Mucosa of stomach (tissue), 1 donor: ENCODE data around the gene TSPY3.
"Not testable (repeated sequence)": the region's sequence is repeated elsewhere in the genome, so short reads cannot be mapped to it uniquely, and the experiment has no call there.

Experiments used
- H3K27me3 ChIP-seq: one replicate; pipeline ENCODE4 v1.7.0; 2013; ENCODE audit warnings: mild to moderate bottlenecking, low read length; ENCODE audit not compliant: control insufficient read depth, insufficient read depth
- H3K36me3 ChIP-seq: one replicate; pipeline ENCODE4 v1.7.0; 2013; ENCODE audit warnings: low read length; ENCODE audit not compliant: control insufficient read depth, insufficient read depth
- H3K4me1 ChIP-seq: one replicate; pipeline ENCODE4 v1.7.0; 2013; ENCODE audit warnings: mild to moderate bottlenecking, low read length; ENCODE audit not compliant: control insufficient read depth, insufficient read depth
- H3K4me3 ChIP-seq: one replicate; pipeline ENCODE4 v1.7.0; 2013; ENCODE audit warnings: low read length
- H3K9ac ChIP-seq: one replicate; pipeline ENCODE4 v1.7.0; 2013; ENCODE audit warnings: mild to moderate bottlenecking, low read length, moderate library complexity
- H3K9me3 ChIP-seq: one replicate; pipeline ENCODE4 v1.7.0; 2013; ENCODE audit warnings: mild to moderate bottlenecking, low read length, moderate library complexity; ENCODE audit not compliant: control insufficient read depth
- donor health status: Pancreatic carcinoma.

The TSPY3 gene

GRCh38 chrY:9398121-9398520 is at the start of gene TSPY3:
TSPY3 (plus strand) TSS chrY:9398421; CDS start chrY:9398467, 46 bp downstream.
- H3K4me3 ChIP-seq, H3K36me3 ChIP-seq, H3K9ac ChIP-seq, H3K4me1 ChIP-seq, H3K27me3 ChIP-seq, H3K9me3 ChIP-seq: not testable (repeated sequence)

- H3K4me3 ChIP-seq, H3K9me3 ChIP-seq: not testable (repeated sequence)
Observed at GRCh38 chrY:9357497-9357896, 40.7 kb upstream of the TSPY3 start, which contains the start of gene TSPY8. TSPY8 (plus strand) TSS chrY:9357797; CDS start chrY:9357843, 46 bp downstream.

GRCh38 chrY:9396527-9396926 is 1.7 kb upstream of the TSPY3 start:
- H3K9me3 ChIP-seq, H3K27me3 ChIP-seq, H3K36me3 ChIP-seq, H3K4me3 ChIP-seq, H3K9ac ChIP-seq, H3K4me1 ChIP-seq: not testable (repeated sequence)

More at GRCh38 chrY:9357497-9357896, 40.7 kb upstream of the TSPY3 start, which contains the start of gene TSPY8:
- H3K9ac ChIP-seq, H3K36me3 ChIP-seq, H3K4me1 ChIP-seq, H3K27me3 ChIP-seq: not testable (repeated sequence)
